Stimulated activated CD4-positive, alpha-beta T cell treated with anti-CD3 and anti-CD28 coated beads, Interleukin-4, amount 100 ng/mL, for 1 hour (primary cell): Measurements from ENCODE around the gene RGS6.

ENCODE experiments used
- DNase-seq: peaks from one replicate; pipeline ENCODE4 v3.0.0-alpha.2; 2020

Gene RGS6

DNA sequence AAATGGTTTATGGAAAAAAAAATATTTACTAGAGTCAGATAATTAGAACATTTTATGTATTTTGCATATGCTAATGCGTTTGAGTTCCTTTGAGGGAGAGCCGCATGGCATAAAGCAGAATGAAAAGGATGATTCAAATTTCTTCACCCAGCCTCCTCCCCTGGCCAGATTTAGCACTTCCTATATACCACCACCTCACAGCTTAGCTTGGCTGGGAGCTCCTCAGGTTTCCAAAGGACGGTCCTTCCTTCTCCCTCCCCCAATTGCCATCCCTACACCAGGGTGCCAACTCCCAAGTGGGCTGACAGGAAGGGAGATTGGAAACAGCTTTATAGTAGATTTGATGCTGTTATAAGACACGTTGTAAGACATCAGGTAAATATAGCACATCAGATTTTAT lies 157.4 kb downstream of the RGS6 start:
- DNase-seq = no peak

DNA sequence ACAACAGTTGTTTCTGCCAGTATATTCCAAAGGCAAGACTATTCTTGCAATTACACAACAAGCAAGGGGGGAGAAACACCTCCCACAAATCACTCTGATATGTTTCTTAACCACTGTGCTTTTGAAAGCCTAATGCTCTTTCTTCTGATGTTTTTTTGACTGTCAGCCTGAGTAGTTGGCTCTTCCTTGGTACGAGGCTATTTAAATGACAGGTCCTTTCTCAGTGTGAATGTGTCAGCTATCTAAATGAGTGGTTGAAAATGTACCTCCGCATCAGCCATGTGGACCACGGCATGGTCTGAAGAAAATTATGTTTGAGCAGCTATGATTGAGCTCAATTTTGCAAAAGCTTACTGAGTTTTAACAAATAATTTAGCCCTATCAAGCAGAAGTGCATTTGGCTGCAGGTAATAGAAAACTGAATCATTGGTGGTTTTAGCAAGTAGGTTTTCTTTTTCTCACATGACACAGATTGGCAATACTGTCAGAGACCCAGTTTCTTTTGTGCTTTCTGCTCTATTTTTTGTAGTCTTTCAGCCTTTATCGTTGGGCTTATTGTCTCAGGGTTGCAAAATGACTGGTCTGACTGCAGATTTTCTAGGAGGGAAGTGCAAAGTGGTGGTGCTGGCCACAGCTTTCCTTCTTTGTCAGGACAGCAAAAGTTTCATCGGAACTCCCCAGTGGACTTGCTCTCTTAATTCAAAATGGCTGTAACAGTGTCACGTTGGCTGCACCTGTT lies 162.8 kb downstream of the RGS6 start:
- no peak for DNase-seq

DNA sequence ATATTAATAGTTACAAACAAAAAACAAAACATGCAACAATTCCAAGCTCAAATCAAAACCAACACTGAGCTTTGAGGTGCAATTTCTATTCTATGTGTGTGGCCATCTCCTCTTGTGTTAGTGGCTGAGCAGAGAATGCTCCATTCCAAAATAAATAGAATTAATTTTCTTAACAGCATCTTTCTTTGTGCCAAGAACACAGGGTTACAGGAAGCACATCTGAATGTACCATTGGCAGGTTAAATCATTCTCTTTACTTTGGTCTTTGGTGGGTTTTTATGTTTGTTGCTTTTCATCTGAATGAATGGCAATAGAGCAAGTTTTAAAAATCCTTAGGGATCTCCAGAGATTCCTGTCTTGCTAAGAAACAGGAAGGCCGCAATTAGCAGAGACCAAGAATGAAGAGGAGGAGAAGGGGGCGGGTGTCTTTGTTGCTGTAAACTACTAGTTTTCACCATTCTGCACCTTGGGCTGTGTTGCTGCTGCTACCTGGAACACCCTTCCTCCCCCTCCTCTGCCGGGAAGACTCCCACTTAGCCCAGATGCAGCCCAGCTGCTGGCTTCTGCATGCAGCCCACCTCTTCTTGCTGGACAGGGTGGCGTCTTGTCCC lies 165.0 kb downstream of the RGS6 start:
- no peak for DNase-seq

DNA sequence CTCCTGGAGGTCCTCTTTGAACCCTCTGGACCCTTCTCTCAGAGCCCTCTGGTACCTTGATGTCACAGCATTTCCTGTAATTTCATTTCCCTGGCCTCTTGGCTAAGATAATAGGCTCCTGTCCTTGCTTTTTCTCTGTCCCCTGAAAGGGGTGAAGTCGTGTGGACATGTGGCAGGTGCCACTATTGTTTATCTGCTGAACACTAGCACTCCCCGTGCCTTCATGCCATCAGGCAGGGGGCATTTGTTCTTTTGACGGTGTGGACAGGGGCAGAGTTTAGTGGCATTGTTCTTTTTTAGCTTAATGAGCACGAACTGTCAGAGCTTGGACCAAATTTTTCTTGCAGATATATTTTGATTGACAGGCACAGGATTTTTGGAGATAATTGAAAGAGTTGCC lies 166.0 kb downstream of the RGS6 start:
- DNase-seq = no peak

DNA sequence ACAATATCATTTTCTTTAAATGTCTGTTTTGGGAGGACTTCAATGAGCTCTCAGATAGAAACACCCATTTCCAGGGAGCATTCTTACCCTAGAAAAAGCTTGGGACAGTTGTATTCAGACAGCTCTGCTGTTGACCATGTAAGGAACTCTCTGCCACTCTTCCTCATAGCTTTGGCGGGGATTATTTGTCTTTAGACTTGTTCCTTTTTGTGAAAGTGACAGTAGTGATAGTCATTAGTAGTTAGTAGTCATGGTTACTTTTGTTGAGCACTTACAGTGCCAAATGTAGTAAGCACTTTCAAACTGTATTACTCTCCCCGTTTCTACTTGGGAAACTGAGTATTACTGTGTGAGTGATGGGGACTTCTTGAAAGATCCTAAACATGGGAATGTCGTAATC lies 167.3 kb downstream of the RGS6 start:
- DNase-seq = no peak

DNA sequence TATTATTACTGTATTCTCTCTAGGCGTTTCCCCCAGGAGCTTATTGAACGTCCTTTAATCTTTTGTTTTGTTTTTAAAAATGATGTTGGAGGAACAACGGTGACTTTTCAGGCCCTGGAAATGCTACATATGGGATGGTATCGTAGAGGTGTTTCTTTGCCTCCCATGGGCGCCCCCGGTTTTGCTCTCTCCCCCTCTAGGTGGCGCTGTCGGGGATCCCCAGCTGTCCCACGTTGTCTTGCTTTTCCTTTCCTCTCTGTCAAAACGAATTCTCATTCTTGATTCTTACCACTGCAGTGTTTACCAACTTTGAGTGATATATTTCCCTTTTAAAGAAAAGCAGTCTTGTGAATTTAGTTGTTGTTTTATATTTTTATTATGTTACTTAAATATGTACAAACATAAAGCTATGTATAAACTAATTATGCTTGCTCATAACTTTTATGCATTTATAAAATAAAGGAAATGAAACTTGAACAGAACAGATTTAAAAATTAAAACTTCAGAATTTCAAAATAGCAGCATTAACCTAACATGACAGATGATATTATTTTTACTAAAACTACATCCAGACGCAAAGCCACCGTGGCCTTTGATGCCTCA lies 171.9 kb downstream of the RGS6 start:
- peak; percentile 39 for DNase-seq

DNA sequence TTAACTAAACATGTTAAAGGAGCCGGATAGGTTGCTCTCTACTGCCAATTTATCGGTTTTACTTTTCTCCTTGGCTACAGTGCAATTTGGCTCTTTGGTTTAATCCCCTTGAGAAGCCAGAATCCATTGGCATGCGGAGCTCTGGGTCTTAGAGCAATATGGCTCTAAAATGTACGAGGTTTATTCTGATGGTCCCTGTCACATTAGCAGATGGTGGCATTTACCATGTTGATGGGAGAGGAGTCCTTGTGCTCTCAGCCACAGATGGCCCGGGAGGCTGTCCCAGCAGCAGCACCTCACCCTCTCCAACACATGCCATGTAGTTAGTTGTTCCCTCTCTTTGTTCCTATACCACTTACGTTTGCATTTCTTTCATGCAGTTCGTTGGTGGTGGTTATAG lies 179.7 kb downstream of the RGS6 start:
- no peak for DNase-seq

DNA sequence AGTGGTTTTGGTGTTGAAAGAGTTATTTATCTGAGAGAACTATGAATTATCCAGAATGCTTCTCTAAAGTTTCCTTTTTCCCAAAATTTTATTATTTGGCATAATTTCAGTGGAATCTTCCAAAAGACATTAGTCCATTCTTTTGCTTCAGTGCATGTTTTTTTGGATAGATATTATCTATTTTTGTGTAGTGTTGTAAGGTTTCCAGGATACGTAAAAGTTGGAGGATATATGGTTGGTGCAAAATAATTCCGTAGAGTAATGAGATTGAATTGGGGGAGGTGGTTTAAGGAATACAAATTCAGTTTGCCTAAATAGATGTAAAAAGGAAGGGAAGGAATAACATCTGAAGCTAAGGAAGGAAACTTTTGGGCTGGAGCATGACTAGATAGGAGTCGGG lies 186.6 kb downstream of the RGS6 start:
- no peak for DNase-seq

DNA sequence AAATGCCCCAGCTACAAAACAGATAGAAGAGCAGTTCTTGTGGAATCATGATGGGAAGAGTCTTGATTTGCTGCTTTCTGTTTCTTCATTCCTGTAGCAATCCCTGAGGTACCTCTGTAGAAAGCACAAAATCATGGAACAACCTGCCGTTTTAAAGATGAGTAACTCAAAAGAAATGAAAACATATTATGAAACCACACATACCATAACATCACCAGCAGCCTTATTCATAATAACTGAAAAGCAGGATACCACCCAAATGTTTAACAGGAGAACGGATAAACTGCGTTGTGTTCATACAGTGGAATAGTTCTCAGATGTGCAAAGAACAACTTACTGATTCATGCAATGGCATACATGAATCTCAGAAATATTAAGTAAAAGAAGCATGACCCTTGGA lies 188.1 kb downstream of the RGS6 start:
- DNase-seq = no peak

DNA sequence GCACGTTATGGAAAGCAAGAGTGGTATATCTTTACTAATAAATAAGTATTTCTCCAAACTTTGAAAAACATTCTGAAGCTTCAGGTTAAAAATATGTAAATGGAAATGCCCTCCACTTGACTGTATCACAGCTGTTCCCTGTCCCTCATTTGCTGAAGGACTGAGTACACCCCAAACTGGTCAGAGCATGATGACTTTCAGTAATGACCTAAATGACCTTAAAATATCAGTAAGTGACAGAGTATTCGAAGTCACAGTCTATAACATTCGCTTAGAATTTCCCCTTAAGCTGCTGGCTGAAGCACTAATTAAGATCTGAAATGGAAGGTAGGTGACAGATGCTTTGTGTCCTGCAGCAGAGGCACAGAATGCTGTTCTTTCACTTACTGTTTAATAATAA lies 191.5 kb downstream of the RGS6 start:
- DNase-seq = no peak

DNA sequence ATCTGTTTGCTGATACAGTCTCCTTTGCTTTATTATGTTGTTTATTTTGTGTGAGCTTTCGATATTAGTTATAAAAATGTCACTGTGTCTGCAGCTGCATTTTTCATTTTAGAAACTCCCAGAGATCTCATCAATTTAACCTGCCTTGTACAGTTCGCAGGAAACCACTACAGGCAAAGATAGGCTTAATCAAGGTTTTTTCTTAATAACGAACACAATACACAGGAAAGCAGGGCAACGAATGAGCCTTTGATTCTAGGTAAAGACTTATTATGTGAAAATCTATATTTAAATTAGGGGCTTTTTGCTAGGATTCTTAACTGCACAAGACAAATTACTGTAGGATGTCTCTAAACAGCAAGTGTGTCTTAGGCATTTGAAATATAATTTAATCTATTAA lies 191.9 kb downstream of the RGS6 start:
- no peak for DNase-seq

DNA sequence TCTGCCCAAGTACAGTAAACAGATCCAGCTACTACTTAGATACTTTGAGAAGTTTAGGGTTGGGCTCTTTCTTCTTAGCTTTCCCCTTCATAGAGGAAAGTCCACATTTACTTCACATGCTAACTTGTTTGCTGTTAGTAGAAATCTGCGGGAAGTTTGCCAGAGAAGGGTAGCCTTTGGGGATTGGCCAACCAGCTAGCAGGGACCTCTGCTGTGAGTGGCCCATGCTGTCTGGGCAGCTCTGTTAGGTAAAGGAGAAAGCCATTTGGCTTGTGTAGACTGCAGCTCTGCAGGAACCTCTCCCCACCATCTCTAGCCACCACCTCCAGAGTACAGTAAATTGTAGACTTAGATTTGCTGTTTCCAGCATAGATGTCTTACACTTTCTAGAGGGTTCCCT lies 193.9 kb downstream of the RGS6 start:
- DNase-seq = no peak

DNA sequence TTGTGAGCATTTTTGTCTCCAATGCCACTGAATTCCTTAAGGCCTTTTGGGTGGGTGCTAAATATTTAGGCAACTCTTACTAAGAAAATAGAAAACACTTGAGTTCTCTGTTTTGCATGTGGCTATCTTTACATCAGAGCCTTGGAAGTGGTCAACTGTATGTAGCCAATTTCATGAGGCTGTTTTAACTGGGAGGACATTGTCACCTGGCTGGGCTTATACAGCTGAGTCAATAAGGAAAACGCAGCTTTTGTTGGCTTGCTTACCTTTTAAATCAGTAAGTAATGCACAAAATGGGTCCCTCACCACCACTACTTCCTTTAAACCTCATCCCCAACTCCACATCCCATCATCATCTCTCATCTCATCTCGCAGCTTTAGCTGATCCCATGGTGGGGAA lies 194.3 kb downstream of the RGS6 start:
- no peak for DNase-seq

DNA sequence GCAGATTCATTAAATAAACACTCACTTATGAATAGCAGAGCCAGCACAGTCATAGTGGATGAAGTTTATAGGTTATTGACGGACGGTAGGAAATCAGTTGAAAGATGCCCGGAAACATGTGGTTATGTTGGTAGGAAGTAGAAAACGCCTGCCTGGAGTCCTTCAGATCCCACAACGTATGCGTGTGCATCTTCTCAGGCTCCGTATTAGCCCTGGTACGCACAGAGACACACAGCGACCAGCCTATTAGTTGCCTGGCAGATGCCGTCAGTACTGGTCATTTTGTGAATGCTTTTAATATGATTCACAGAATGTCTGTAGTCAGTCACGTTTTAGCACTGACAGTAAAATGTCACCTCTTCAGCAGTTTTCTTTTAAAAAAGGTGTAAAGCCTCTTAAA lies 196.4 kb downstream of the RGS6 start:
- no peak for DNase-seq

DNA sequence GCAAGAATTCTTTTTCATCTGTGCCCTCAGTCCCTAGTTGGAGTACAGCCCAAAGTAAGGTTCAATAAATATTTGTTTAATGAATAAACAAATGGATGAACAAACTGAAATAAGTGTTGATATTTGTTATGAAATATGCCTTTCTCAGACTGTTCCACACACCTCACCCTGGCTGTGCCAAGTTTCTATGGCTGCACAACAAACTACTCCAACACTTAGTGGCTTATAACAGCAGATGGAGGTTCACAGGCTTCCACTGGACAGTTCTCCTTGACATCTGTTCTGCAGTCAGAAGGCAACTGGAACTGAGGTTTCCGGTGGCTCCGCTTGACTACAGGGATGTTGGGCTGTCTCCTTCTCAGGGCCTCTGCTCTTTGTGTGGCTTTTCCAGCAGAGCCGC lies 197.1 kb downstream of the RGS6 start:
- no peak for DNase-seq

DNA sequence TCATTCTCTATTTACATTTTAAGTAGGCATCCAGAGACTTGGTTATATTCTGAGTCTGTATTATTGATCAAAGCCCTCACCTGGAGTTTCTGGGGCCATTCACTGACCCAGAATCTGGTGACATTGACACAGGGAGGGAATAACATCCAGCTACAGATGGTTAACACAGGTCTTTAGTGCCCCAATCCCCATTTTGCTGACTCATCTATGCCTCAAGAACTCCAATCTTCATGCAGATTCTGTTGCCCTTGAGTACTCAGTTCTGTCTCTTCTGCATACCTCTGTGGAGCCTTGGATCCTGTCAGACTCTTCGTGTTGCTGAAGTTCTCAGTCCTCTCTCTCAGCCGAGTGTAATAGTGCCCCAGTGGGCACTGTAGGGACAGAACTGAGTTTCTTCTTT lies 208.9 kb downstream of the RGS6 start:
- no peak for DNase-seq

DNA sequence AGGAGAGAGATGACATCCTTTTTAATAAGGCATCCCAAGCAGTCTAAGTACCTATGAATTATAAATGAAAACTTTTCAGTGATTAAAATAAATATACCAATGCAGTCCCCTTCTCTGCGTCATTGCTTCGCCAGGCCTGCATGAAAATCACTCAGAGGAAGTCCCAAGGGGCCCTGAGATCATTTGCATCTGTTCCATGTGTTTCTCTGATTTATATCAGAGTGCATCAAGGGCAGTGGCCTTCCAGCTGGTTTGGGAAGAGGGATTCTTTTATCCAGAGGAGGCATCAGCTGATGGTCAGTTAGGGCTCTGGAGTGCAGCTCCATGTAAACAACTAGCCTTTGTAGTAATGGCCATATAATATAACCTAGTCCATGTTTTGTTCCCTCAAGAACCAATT lies 210.1 kb downstream of the RGS6 start:
- DNase-seq = no peak

DNA sequence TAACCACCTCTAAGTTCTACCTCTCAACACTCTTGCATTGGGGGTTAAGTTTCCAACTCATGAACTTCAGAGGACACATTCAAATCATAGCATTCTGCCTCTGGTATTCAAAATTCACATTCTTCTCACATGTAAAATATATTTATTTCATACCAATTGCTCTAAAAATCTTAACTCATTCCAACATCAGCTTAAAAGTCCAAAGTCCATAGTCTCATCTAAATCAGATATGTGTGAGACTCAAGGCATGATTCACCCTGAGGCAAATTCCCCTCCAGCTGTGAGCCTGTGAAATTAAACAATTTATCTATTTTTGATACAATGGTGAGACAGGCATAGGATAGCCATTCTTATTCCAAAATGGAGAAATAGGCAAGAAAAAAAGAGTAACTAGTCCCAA lies 214.0 kb downstream of the RGS6 start:
- DNase-seq = no peak

DNA sequence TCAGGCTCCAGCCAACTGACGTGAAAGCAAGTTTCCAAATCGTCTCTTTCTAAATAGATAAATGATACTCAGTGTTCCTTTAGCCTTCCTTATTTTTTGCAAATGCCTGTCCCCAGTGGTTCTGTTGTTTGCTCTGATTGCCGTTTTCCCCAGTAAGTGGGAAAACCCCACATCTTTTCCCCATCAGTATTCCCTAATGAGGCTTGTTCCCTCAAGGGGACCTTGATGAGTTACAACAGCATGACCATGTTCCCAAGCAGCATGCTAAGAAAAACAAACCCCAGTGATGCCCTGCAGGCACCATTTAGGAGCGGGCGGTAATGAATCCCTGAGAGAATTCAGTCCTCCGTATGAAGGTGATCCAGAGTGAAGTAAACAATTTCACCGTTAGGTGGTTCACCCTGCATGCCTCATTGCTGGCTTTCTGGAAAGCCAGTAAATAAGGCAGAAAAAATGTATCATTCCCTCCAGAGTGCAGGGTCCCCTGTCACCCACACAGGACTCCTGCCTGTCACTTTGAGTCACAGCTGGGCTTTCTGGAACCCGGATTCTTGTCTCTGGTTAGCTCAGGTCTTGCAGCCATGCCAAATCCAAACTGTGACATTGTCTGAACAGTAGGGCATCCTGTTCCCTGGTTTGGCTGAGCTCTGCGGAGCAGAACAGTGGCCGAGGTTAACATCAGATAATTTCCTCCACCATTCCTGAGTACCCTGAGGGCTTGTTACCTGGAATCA lies 222.6 kb downstream of the RGS6 start:
- no peak for DNase-seq

DNA sequence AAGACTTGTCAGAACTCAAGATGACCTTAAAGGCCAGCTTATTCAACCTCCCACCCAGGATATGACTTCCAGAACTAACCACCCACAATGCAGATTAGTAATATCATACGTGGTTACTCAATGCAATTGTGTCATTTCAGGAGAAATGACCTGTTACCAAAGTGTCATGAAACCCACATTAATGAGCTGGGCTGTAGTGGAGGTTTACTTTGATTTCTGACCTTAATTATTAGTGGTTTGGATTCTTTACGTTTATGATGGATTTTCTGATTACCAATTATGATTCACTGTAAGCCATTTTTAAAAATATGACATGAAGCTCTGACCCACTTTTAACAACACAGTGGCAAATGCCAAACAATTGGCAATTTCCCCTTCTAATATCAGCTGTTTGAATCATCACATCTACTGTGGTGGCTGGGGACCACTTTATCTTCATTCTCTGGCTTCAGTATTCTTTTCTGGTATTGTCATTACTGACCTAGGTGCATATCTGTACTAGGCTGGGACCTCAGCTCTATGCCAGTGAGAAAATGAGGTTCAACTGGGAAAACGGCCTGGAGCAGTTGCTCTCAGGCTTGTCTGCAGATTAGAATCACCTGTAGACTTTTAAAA lies 223.3 kb downstream of the RGS6 start:
- DNase-seq = no peak

DNA sequence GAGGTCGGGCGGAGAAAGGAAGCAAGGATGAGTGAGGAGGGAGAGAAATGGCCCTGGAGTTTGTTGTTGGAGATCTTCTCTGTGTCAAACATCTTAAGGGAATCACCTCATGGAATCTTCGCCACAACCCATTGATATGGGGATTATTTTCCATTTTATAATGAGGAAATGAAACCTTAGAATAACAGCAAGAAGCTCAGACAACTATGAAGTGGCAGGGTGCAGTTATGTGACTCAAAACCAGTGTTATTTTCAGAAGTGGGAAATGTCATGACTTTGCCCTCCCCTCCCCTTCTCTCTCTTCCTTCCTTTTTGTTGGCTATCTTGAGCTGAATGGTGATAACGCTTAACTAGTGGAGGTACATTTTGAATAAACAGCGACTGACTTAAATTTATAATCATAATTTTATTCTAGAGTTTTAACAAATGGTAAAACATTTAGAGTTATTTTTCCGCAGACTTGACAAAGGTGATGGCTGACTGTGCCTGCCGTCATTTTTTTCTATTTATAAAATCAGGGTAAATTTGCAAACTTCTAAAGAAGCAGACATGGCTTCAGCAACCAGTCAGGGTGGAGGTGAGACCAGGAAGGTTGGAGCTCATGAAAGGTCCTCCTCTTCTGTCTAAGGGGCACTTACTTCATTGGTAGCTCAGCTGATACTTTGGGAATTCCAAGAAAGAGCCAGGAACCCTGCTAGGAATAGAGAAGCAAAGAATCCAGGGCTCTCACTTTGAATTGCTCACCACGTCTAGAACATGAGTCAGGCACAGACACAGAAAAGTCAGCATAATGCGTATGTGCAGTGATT lies 232.4 kb downstream of the RGS6 start:
- DNase-seq = no peak

DNA sequence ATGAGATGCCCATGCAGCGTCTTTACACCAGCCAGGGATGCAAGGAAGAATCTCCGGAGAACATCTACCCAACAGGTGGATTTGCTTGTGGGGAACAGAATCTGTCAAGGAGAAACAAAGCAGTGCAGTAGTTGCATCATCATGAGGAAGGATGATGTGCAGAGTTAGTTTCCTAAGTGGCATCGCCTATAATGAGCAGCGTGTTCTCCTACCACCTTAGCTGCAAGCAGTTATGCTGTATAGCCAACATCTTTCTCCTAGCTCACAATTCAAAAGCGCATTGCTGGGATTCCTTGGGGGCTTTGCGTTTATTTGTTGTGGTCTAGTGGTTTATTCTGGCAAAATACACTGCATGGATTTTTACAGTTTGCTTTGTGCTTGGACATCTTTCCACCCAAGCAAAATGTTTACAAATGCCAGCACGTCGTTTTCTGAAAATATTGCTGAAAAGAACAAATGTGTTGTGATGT lies 233.0 kb downstream of the RGS6 start:
- DNase-seq = no peak

DNA sequence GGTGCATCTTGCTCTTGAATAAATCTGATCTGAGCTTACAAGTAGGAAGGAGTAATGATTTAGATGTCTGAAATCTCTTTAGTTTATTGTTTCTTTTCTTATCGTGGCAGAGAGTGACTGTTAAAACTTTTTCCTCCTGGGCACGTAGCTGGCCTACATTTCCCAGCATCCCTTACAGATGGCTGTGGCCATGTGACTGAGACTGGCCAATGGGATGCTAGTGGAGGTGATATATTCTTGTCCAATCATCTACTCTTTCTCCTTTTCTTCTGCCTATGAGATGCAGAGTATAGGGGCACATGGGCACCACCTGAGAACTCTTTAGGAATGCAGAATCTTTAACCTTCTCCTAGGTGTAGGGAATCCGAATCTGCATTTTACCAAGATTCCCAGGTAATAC lies 237.3 kb downstream of the RGS6 start:
- no peak for DNase-seq
